SK-N-SH (cell line): ENCODE results near the gene LSM10. TPM values are rescaled to one million over a fixed set of nuclear protein-coding genes. Genes with fewer than 3 reads are reported as not detected.

Experiments used
- CTCF ChIA-PET: fragments of 300-600, 350-600 bp; formaldehyde crosslinking; extraction: SDS; loops from one replicate; lab custom pipeline; 2021; lab: Yijun Ruan, JAX
- POLR2A ChIA-PET: fragments of 350-600 bp; sonication (Branson Sonifier 250); formaldehyde crosslinking; extraction: SDS; loops from one replicate; lab custom pipeline; 2020; ENCODE audit warnings: antibody characterized with exemption, inconsistent platforms; lab: Yijun Ruan, JAX
- DNase-seq: peaks from one replicate; pipeline ENCODE4 v3.0.0; 2012
- H2AFZ ChIP-seq: fragments of 200-600 bp; sonication (generic); 2 replicates; pipeline ENCODE4 v1.8.1; 2016; ENCODE audit warnings: antibody characterized with exemption, mild to moderate bottlenecking, low read depth
- H3F3A ChIP-seq: fragments of 200-600 bp; sonication (generic); replicated peaks from 2 replicates; pipeline ENCODE3; 2016; ENCODE audit warnings: antibody characterized with exemption, mild to moderate bottlenecking; ENCODE audit not compliant: insufficient read depth
- H3K27ac ChIP-seq, 2 experiments: fragments of 200-500 bp in 1 of 2; fragments of 200-600 bp in 1 of 2; sonication (Bioruptor generic) in 1 of 2; sonication (generic), shearing (Covaris generic) in 1 of 2; 2 replicates each; pipeline versions ENCODE4 v1.5.1 to v1.6.1; 2014 to 2016; ENCODE audit warnings: low read depth in 2 of 2, inconsistent platforms in 1 of 2, low read length in 1 of 2, mild to moderate bottlenecking in 1 of 2, mixed read lengths in 1 of 2
- H3K27me3 ChIP-seq: fragments of 200-600 bp; sonication (generic), shearing (Covaris generic); 2 replicates; pipeline ENCODE4 v1.6.1; 2016; ENCODE audit warnings: mixed run types; ENCODE audit not compliant: insufficient read depth
- H3K36me3 ChIP-seq, 2 experiments: fragments of 200-500 bp in 1 of 2; fragments of 200-600 bp in 1 of 2; sonication (Bioruptor generic) in 1 of 2; sonication (generic) in 1 of 2; replicated peaks in 1 of 2; 2 replicates each; pipeline versions ENCODE3 to v1.5.1; 2014 to 2016; ENCODE audit warnings: low read length in 1 of 2, mild to moderate bottlenecking in 1 of 2; ENCODE audit not compliant: insufficient read depth in 2 of 2, control insufficient read depth in 1 of 2
- H3K4me1 ChIP-seq, 2 experiments: fragments of 200-500 bp in 1 of 2; fragments of 200-600 bp in 1 of 2; sonication (Bioruptor generic) in 1 of 2; sonication (generic), shearing (Covaris generic) in 1 of 2; 2 replicates each; pipeline versions ENCODE4 v1.5.1 to v1.6.1; 2014 to 2016; ENCODE audit warnings: low read depth in 1 of 2, low read length in 1 of 2, mixed run types in 1 of 2; ENCODE audit not compliant: insufficient read depth in 2 of 2, control insufficient read depth in 1 of 2
- H3K4me2 ChIP-seq: fragments of 200-600 bp; sonication (generic), shearing (Covaris generic); 2 replicates; pipeline ENCODE4 v1.6.1; 2017; ENCODE audit warnings: mixed run types
- H3K4me3 ChIP-seq, 2 experiments: fragments of 200-500 bp in 1 of 2; fragments of 200-600 bp in 1 of 2; sonication (Bioruptor generic) in 1 of 2; sonication (generic), shearing (Covaris generic) in 1 of 2; 2 replicates each; pipeline versions ENCODE4 v1.5.1 to v1.8.1; 2014 to 2016; ENCODE audit warnings: low read depth in 2 of 2, inconsistent platforms in 1 of 2, low read length in 1 of 2, mild to moderate bottlenecking in 1 of 2, mixed read lengths in 1 of 2, moderate library complexity in 1 of 2
- H3K79me2 ChIP-seq: fragments of 200-600 bp; sonication (generic); 2 replicates; pipeline ENCODE4 v1.8.1; 2017; ENCODE audit warnings: mild to moderate bottlenecking; ENCODE audit not compliant: insufficient read depth
- H3K9ac ChIP-seq: fragments of 200-600 bp; sonication (generic); 2 replicates; pipeline ENCODE4 v1.6.1; 2017; ENCODE audit warnings: mixed run types
- H3K9me2 ChIP-seq: fragments of 200-600 bp; sonication (generic); 2 replicates; pipeline ENCODE4 v1.6.1; 2017; ENCODE audit warnings: mixed run types
- H3K9me3 ChIP-seq: fragments of 200-600 bp; sonication (generic); 2 replicates; pipeline ENCODE4 v1.6.1; 2017; ENCODE audit warnings: mixed run types, mild to moderate bottlenecking, moderate library complexity
- H4K20me1 ChIP-seq: fragments of 200-600 bp; sonication (generic); 2 replicates; pipeline ENCODE4 v1.6.1; 2017; ENCODE audit warnings: mild to moderate bottlenecking, mixed run types; ENCODE audit not compliant: insufficient read depth
- CHD2 ChIP-seq: fragments of 150-350 bp; IDR thresholded peaks from 2 replicates; pipeline ENCODE4 v1.6.1; 2018; ENCODE audit warnings: low read length; ENCODE audit not compliant: partially characterized antibody
- EP300 ChIP-seq, 2 experiments: IDR thresholded peaks; 2 replicates each; pipeline versions ENCODE4 v1.4.0 to v1.6.1; 2012; ENCODE audit warnings: borderline replicate concordance in 1 of 2, low read depth in 1 of 2, low read length in 1 of 2
- EZH2phosphoT487 ChIP-seq: fragments of 200-600 bp; sonication (generic); IDR thresholded peaks from 2 replicates; pipeline ENCODE4 v1.6.1; 2017; ENCODE audit warnings: low read depth, mixed run types, mild to moderate bottlenecking, antibody characterized with exemption, moderate library complexity, borderline replicate concordance
- FOSL2 ChIP-seq: IDR thresholded peaks from 2 replicates; pipeline ENCODE4 v1.4.0; 2012; ENCODE audit warnings: low read depth, mild to moderate bottlenecking, moderate library complexity, borderline replicate concordance
- FOXM1 ChIP-seq: IDR thresholded peaks from 2 replicates; pipeline ENCODE4 v1.4.0; 2012; ENCODE audit warnings: low read depth, mild to moderate bottlenecking
- GATA2 ChIP-seq: sonication (generic); formaldehyde crosslinking; IDR thresholded peaks from 2 replicates; pipeline ENCODE4 v1.5.0; 2020; ENCODE audit warnings: mild to moderate bottlenecking, missing genetic modification reagents
- MXI1 ChIP-seq: IDR thresholded peaks from 2 replicates; pipeline ENCODE4 v1.6.1; 2012; ENCODE audit warnings: mild to moderate bottlenecking, low read depth, low read length, improper control_type of control experiment
- RAD21 ChIP-seq: IDR thresholded peaks from 2 replicates; pipeline ENCODE4 v1.6.1; 2012; ENCODE audit warnings: mild to moderate bottlenecking, low read length
- RCOR1 ChIP-seq: fragments of 150-350 bp; IDR thresholded peaks from 2 replicates; pipeline ENCODE4 v1.6.1; 2017; ENCODE audit warnings: antibody characterized with exemption, low read length
- SIN3A ChIP-seq: IDR thresholded peaks from 2 replicates; pipeline ENCODE4 v1.6.1; 2012; ENCODE audit warnings: low read depth, mild to moderate bottlenecking, low read length, moderate library complexity, borderline replicate concordance
- SMC3 ChIP-seq: IDR thresholded peaks from 2 replicates; pipeline ENCODE4 v1.6.1; 2012; ENCODE audit warnings: low read depth, low read length, improper control_type of control experiment
- TAF1 ChIP-seq: IDR thresholded peaks from 2 replicates; pipeline ENCODE4 v1.6.1; 2012; ENCODE audit warnings: low read depth, mild to moderate bottlenecking, low read length, moderate library complexity, borderline replicate concordance
- TCF12 ChIP-seq: IDR thresholded peaks from 2 replicates; pipeline ENCODE4 v1.4.0; 2012
- TEAD4 ChIP-seq: IDR thresholded peaks from 2 replicates; pipeline ENCODE4 v1.4.0; 2012; ENCODE audit warnings: mild to moderate bottlenecking, borderline replicate concordance; ENCODE audit not compliant: insufficient read depth
- YY1 ChIP-seq: IDR thresholded peaks from 2 replicates; pipeline ENCODE4 v1.4.0; 2012; ENCODE audit warnings: low read depth, mild to moderate bottlenecking
- WGBS: methylation state at CpG from one replicate; pipeline ENCODE4 v1.1.6; 2017; ENCODE audit warnings: low lambda C conversion rate; 5-methylcytosine and 5-hydroxymethylcytosine counted together
- polyA plus RNA-seq, 3 experiments: library from polyadenylated mRNA; depleted of rRNA; stranded (reverse); fragments of >200 nt; gene quantifications; 2 replicates each; pipeline ENCODE4 v1.2.3, GENCODE V29; 2012
- TF ChIP-seq, protein P1 (sequence below): IDR thresholded peaks from 2 replicates; pipeline ENCODE4; 2012
- TF ChIP-seq, protein P2 (sequence below): fragments of 150-350 bp; IDR thresholded peaks from 2 replicates; pipeline ENCODE4 v1.6.1; 2016; ENCODE audit warnings: mild to moderate bottlenecking, low read depth, low read length
- TF ChIP-seq, protein P3 (sequence below): IDR thresholded peaks from 2 replicates; pipeline ENCODE4 v1.6.1; 2012; ENCODE audit warnings: mild to moderate bottlenecking, low read depth, low read length, moderate library complexity
- TF ChIP-seq, protein P4 (sequence below): fragments of 200-600 bp; sonication (generic); IDR thresholded peaks from 2 replicates; pipeline ENCODE4 v1.6.1; 2017; ENCODE audit warnings: antibody characterized with exemption, mild to moderate bottlenecking, moderate library complexity
- TF ChIP-seq, protein P5 (sequence below): fragments of 150-350 bp; IDR thresholded peaks from 2 replicates; pipeline ENCODE4 v1.6.1; 2017; ENCODE audit warnings: antibody characterized with exemption, low read length, low read depth, borderline replicate concordance

Gene LSM10
- polyA plus RNA-seq, 1 of the 3 experiments (the other 2 are of a cell fraction) = 96.8 TPM

DNA sequence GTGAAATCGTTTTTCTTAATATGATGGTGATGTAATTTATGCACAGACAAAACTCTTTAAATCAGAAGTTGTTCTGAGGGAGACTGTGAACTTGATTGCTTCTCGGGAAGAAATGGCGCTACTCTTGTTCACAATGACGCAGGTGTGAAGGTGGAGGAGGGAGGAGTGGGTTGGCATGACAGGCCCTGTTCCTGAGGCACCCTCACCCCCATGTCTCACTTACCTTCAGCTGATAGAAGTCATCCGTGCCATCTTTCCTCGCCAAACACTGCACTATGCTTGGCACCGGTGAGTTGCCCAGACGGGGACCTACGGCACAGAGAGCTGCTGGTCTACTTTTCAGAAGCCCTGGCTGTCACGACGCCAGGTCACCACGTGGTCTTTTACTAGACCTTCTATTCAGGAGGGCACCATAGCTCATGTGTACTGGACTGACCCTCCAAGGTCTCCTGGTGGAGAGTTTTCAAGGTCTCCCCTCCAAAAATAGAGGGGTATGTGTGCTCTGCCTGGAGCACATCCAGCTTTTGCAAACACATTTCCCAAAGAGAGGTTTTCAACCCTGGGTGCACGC lies 39.1 kb downstream of the LSM10 start (continued):
- TF ChIP-seq YY1 = no peak

DNA sequence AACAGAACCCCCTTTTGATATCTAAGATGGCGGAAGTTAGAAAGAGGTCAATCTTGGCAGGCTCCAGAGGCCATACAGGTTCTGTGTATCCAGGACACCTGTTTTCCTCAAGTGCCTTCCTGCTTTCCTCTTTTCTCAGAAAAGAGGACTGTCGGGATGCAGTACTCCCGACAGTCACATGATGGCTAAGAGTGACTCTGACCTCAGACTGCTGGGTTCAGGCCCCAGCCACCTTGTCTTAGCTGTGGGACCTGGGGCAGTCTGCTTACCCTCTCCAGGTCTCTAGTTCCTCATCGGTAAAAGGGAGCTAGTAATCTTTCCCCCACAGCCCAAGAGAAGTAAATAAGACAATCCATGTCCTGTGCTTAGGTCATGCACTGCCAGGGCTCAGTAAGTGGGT lies 41.9 kb downstream of the LSM10 start:
- Histone ChIP-seq H2AFZ (no peak overlapping the region), H3K4me2 (no peak overlapping the region), H3K9me3 (no peaks in the 10 kb centered on the region), H3K27me3 (no peaks in the 10 kb centered on the region), H3K27ac (no peak overlapping the region), H3F3A (peaks cover 37% of the 10 kb centered on the region), H3K9ac (no peak overlapping the region), H4K20me1 (0 out of 2 replicates have a peak, but pooled peaks cover 3% of the 10 kb centered on the region), H3K79me2 (peaks cover 30% of the 10 kb centered on the region), H3K36me3 (peaks cover 36 to 44% of the 10 kb centered on the region in 2 experiments), H3K9me2 (no peaks in the 10 kb centered on the region), H3K4me3 (no peak overlapping the region), H3K4me1 (peaks cover 24 to 29% of the 10 kb centered on the region in 2 experiments)
- CTCF ChIA-PET = interaction anchor here (1.2 to 2.2 kb wide), 4 partner anchors 10 to 17 kb away, joined by 3 to 14 read pairs (median 7); no protein-coding TSS in a partner anchor
- TF ChIP-seq CHD2 (no peak), SIN3A (no peak), RAD21 (no peak), EZH2phosphoT487 (no peak), TEAD4 (no peak), EP300 (IDR thresholded peaks at IDR 0.05; ENCODE audit: borderline replicate concordance in 1 of 2, low read depth in 1 of 2, low read length in 1 of 2) (no peak), FOSL2 (no peak), TCF12 (no peak), SMC3 (no peak), RCOR1 (no peak), TAF1 (no peak), GATA2 (CRISPR knock-in tag) (no peak), MXI1 (no peak), FOXM1 (no peak)
- TF ChIP-seq, protein P1, sequence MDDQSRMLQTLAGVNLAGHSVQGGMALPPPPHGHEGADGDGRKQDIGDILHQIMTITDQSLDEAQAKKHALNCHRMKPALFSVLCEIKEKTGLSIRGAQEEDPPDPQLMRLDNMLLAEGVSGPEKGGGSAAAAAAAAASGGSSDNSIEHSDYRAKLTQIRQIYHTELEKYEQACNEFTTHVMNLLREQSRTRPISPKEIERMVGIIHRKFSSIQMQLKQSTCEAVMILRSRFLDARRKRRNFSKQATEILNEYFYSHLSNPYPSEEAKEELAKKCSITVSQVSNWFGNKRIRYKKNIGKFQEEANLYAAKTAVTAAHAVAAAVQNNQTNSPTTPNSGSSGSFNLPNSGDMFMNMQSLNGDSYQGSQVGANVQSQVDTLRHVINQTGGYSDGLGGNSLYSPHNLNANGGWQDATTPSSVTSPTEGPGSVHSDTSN = no peak
- TF ChIP-seq, protein P2, sequence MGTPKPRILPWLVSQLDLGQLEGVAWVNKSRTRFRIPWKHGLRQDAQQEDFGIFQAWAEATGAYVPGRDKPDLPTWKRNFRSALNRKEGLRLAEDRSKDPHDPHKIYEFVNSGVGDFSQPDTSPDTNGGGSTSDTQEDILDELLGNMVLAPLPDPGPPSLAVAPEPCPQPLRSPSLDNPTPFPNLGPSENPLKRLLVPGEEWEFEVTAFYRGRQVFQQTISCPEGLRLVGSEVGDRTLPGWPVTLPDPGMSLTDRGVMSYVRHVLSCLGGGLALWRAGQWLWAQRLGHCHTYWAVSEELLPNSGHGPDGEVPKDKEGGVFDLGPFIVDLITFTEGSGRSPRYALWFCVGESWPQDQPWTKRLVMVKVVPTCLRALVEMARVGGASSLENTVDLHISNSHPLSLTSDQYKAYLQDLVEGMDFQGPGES = no peak
- TF ChIP-seq, protein P3, sequence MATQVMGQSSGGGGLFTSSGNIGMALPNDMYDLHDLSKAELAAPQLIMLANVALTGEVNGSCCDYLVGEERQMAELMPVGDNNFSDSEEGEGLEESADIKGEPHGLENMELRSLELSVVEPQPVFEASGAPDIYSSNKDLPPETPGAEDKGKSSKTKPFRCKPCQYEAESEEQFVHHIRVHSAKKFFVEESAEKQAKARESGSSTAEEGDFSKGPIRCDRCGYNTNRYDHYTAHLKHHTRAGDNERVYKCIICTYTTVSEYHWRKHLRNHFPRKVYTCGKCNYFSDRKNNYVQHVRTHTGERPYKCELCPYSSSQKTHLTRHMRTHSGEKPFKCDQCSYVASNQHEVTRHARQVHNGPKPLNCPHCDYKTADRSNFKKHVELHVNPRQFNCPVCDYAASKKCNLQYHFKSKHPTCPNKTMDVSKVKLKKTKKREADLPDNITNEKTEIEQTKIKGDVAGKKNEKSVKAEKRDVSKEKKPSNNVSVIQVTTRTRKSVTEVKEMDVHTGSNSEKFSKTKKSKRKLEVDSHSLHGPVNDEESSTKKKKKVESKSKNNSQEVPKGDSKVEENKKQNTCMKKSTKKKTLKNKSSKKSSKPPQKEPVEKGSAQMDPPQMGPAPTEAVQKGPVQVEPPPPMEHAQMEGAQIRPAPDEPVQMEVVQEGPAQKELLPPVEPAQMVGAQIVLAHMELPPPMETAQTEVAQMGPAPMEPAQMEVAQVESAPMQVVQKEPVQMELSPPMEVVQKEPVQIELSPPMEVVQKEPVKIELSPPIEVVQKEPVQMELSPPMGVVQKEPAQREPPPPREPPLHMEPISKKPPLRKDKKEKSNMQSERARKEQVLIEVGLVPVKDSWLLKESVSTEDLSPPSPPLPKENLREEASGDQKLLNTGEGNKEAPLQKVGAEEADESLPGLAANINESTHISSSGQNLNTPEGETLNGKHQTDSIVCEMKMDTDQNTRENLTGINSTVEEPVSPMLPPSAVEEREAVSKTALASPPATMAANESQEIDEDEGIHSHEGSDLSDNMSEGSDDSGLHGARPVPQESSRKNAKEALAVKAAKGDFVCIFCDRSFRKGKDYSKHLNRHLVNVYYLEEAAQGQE = no peak
- TF ChIP-seq, protein P4, sequence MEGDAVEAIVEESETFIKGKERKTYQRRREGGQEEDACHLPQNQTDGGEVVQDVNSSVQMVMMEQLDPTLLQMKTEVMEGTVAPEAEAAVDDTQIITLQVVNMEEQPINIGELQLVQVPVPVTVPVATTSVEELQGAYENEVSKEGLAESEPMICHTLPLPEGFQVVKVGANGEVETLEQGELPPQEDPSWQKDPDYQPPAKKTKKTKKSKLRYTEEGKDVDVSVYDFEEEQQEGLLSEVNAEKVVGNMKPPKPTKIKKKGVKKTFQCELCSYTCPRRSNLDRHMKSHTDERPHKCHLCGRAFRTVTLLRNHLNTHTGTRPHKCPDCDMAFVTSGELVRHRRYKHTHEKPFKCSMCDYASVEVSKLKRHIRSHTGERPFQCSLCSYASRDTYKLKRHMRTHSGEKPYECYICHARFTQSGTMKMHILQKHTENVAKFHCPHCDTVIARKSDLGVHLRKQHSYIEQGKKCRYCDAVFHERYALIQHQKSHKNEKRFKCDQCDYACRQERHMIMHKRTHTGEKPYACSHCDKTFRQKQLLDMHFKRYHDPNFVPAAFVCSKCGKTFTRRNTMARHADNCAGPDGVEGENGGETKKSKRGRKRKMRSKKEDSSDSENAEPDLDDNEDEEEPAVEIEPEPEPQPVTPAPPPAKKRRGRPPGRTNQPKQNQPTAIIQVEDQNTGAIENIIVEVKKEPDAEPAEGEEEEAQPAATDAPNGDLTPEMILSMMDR = no peak
- TF ChIP-seq, protein P5, sequence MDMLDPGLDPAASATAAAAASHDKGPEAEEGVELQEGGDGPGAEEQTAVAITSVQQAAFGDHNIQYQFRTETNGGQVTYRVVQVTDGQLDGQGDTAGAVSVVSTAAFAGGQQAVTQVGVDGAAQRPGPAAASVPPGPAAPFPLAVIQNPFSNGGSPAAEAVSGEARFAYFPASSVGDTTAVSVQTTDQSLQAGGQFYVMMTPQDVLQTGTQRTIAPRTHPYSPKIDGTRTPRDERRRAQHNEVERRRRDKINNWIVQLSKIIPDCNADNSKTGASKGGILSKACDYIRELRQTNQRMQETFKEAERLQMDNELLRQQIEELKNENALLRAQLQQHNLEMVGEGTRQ = no peak
- DNase-seq = no peak
- POLR2A ChIA-PET = no interaction called here
- 89% methylated on average over 3 of the region's 4 CpGs for WGBS
